Astrocyte of the spinal cord (primary cell): Measurements from ENCODE around the gene SLC16A10.

Source experiments
- DNase-seq: peaks from one replicate; pipeline ENCODE4 v3.0.0; 2011; ENCODE audit warnings: low read depth, low spot score
- H3K4me3 ChIP-seq: 2 replicates; pipeline ENCODE4 v1.5.1; 2011; ENCODE audit warnings: low read depth, mild to moderate bottlenecking, low read length, moderate library complexity
- CTCF ChIP-seq: IDR thresholded peaks from 2 replicates; pipeline ENCODE4 v1.5.1; 2012; ENCODE audit warnings: low read depth, mild to moderate bottlenecking, low read length, inconsistent platforms
- in situ Hi-C: cut with HindIII; loops from 2 replicates; pipeline ENCODE4 v1.10.0; 2017; ENCODE audit warnings: low sequenced_read_pairs

Gene SLC16A10

GRCh38 chr6:111157412-111157811 lies 70.1 kb downstream of the SLC16A10 start:
- no peak overlapping the region for H3K4me3 ChIP-seq
- no peak for TF ChIP-seq CTCF
- no peak for DNase-seq
- in situ Hi-C loops: no loop called here

GRCh38 chr6:111159633-111160032 lies 72.3 kb downstream of the SLC16A10 start:
- in situ Hi-C loops: no loop called here
- no peak for TF ChIP-seq CTCF
- DNase-seq: no peak

GRCh38 chr6:111161650-111162049 lies 74.3 kb downstream of the SLC16A10 start:
- in situ Hi-C loops: no loop called here
- no peak for DNase-seq
- H3K4me3 ChIP-seq: no peak overlapping the region
- no peak for TF ChIP-seq CTCF

More at GRCh38 chr6:111159633-111160032, 72.3 kb downstream of the SLC16A10 start:
- no peak overlapping the region for H3K4me3 ChIP-seq

- in situ Hi-C loops: no loop called here
- no peak for TF ChIP-seq CTCF
- DNase-seq: peak; percentile 1
- no peak overlapping the region for H3K4me3 ChIP-seq
Observed at GRCh38 chr6:111162504-111162903, 75.2 kb downstream of the SLC16A10 start.

- in situ Hi-C loops: no loop called here
- no peak overlapping the region for H3K4me3 ChIP-seq
- TF ChIP-seq CTCF: no peak
- DNase-seq: no peak
Observed at GRCh38 chr6:111171577-111172400, 84.5 kb downstream of the SLC16A10 start.

- no peak for TF ChIP-seq CTCF
- no peak for DNase-seq
- in situ Hi-C loops: no loop called here
- H3K4me3 ChIP-seq: no peak overlapping the region
Observed at GRCh38 chr6:111172563-111172962, 85.3 kb downstream of the SLC16A10 start.
